Stimulated activated CD4-positive, alpha-beta T cell treated with anti-CD3 and anti-CD28 coated beads, Interleukin-1b, Interleukin-23, amount 100 ng/mL, for 1 hour (primary cell): ENCODE data around the gene CELSR1.
"Not testable (repeated sequence)": the region's sequence is repeated elsewhere in the genome, so short reads cannot be mapped to it uniquely, and the experiment has no call there.

Experiments
- DNase-seq, 2 donors: peaks; one replicate each; pipeline ENCODE4 v3.0.0-alpha.2; 2020; ENCODE audit warnings: low read depth in 2 of 2

Gene CELSR1

GRCh38 chr22:46424496-46424895 lies 112.9 kb downstream of the CELSR1 start:
- DNase-seq, result no peak

GRCh38 chr22:46422896-46423295 lies 114.5 kb downstream of the CELSR1 start:
- no peak for DNase-seq

- no peak for DNase-seq
Observed at GRCh38 chr22:46421267-46421666, 116.2 kb downstream of the CELSR1 start.

GRCh38 chr22:46419754-46420571 lies 117.5 kb downstream of the CELSR1 start:
- no peak for DNase-seq

GRCh38 chr22:46418827-46419226 lies 118.6 kb downstream of the CELSR1 start:
- DNase-seq, result no peak

- no peak for DNase-seq
Observed at GRCh38 chr22:46417769-46418168, 119.7 kb downstream of the CELSR1 start.

GRCh38 chr22:46416891-46417580 lies 120.4 kb downstream of the CELSR1 start:
- DNase-seq, result no peak

- no peak for DNase-seq
Observed at GRCh38 chr22:46416520-46416871, 120.9 kb downstream of the CELSR1 start.

GRCh38 chr22:46415776-46416519 lies 121.5 kb downstream of the CELSR1 start:
- no peak for DNase-seq

GRCh38 chr22:46414704-46415103 lies 122.7 kb downstream of the CELSR1 start:
- no peak for DNase-seq

- DNase-seq, result no peak
Observed at GRCh38 chr22:46413725-46414379, 123.6 kb downstream of the CELSR1 start.

- no peak for DNase-seq
Observed at GRCh38 chr22:46411347-46411746, 126.1 kb downstream of the CELSR1 start.

GRCh38 chr22:46410291-46410808 lies 127.1 kb downstream of the CELSR1 start:
- no peak for DNase-seq

- DNase-seq, result no peak
Observed at GRCh38 chr22:46409631-46410210, 127.7 kb downstream of the CELSR1 start.

GRCh38 chr22:46408568-46409506 lies 128.6 kb downstream of the CELSR1 start:
- no peak for DNase-seq

GRCh38 chr22:46407748-46408147 lies 129.7 kb downstream of the CELSR1 start:
- no peak for DNase-seq

GRCh38 chr22:46406791-46407190 lies 130.6 kb downstream of the CELSR1 start:
- no peak for DNase-seq

GRCh38 chr22:46406349-46406748 lies 131.1 kb downstream of the CELSR1 start:
- DNase-seq, result no peak

GRCh38 chr22:46405901-46406300 lies 131.5 kb downstream of the CELSR1 start:
- DNase-seq, result no peak

- not testable (repeated sequence) for DNase-seq
Observed at GRCh38 chr22:46403880-46404279, 133.5 kb downstream of the CELSR1 start.
